Activated CD8-positive, alpha-beta memory T cell treated with anti-CD3 and anti-CD28 coated beads, Interleukin-2, amount 10 ng/mL, durations not matched to agents 7 days and 5 days (primary cell): Measurements from ENCODE around the gene STAT3. TPM values are rescaled to one million over a fixed set of nuclear protein-coding genes. Genes with fewer than 3 reads are reported as not detected.
"Not testable (repeated sequence)": the region's sequence is repeated elsewhere in the genome, so short reads cannot be mapped to it uniquely, and the experiment has no call there.

Source experiments
- ATAC-seq: fragments of 150-1000 bp; cut with Tn5 transposase; one replicate; pipeline ENCODE4 v1.10.0; 2021; ENCODE audit warnings: moderate library complexity
- CTCF ChIA-PET: fragments of 350-600 bp; sonication (Branson Sonifier 250); formaldehyde crosslinking; loops from one replicate; lab custom pipeline; 2021; ENCODE audit warnings: antibody characterized with exemption; lab: Charles Lee
- DNase-seq: peaks from one replicate; pipeline ENCODE4 v3.0.0-alpha.2; 2020
- H3K27ac Mint-ChIP-seq: one replicate; pipeline ENCODE4 v1.8.0; 2021; ENCODE audit warnings: mild to moderate bottlenecking, mixed read lengths
- H3K27me3 Mint-ChIP-seq: one replicate; pipeline ENCODE4 v1.8.0; 2021; ENCODE audit warnings: mixed read lengths
- H3K36me3 Mint-ChIP-seq: one replicate; pipeline ENCODE4 v1.8.0; 2021; ENCODE audit warnings: mild to moderate bottlenecking, mixed read lengths
- H3K4me1 Mint-ChIP-seq: one replicate; pipeline ENCODE4 v1.8.0; 2021; ENCODE audit warnings: mixed read lengths
- H3K4me3 Mint-ChIP-seq: one replicate; pipeline ENCODE4 v1.8.0; 2021; ENCODE audit warnings: mild to moderate bottlenecking, moderate library complexity, mixed read lengths
- H3K9me3 Mint-ChIP-seq: one replicate; pipeline ENCODE4 v1.8.0; 2022; ENCODE audit warnings: low read depth, mixed read lengths
- total RNA-seq, 2 experiments: library from RNA; stranded (reverse); gene quantifications; one replicate each; pipeline ENCODE4 v1.2.3, GENCODE V29; 2021

STAT3 gene
- total RNA-seq, 2 experiments from 2014 or later = 90.5 to 97.6 TPM

DNA sequence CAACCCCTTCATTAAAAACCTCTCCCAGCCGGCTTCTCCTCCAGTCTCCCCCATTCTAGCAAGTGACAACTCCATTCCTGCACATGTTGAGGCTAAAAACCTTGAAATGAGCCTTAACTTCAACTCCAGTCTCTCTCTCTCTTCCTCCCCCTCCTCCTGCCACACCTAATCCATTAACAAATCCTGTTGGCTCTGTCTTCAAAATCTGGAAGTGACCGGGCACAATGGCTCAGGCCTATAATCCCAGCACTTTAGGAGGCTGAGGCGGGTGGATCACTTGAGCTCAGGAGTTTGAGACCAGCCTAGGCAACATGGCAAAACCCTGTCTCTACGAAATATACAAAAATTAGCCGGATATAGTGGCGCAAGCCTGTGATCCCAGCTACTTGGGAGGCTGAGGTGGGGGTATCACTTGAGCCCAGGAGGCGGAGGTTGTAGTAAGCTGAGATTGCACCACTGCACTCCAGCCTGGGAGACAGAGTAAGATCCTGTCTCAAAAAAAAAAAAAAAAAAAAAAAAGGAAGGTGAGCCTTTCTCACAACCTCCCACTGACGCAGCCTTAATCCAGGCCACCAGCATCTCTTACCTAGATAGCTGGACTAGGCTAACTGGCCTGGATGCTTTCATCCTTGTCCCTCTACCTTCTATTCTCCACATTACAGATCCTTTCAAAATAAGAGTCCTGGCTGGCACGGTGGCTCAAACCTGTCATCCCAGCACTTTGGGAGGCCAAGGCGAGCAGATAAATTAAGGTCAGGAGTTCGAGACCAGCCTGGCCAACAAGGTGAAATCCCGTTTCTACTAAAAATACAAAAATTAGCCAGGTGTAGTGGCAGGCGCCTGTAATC lies 21.8 kb downstream of the STAT3 start:
- Mint-ChIP-seq H3K4me1 (peaks cover 73% of the 10 kb centered on the region), H3K36me3 (peaks cover 28% of the 10 kb centered on the region)
- CTCF ChIA-PET = interaction anchor here (0.6 to 0.7 kb wide), 2 partner anchors 34 to 303 kb away, joined by 3 to 4 read pairs; no protein-coding TSS in a partner anchor
- H3K27me3 Mint-ChIP-seq, H3K4me3 Mint-ChIP-seq, H3K9me3 Mint-ChIP-seq, H3K27ac Mint-ChIP-seq, DNase-seq, ATAC-seq: not testable (repeated sequence)

- CTCF ChIA-PET = interaction anchor here (0.6 kb wide), 1 partner anchor 93 kb away, joined by 3 read pairs; no protein-coding TSS in a partner anchor
- peaks cover 75% of the 10 kb centered on the region for H3K4me1 Mint-ChIP-seq
- H3K36me3 Mint-ChIP-seq = peaks cover 25% of the 10 kb centered on the region
- peak overlapping the region; percentile 18 for H3K27ac Mint-ChIP-seq
- H3K4me3 Mint-ChIP-seq = no peak overlapping the region
- ATAC-seq (peak; percentile 43), DNase-seq (peak; percentile 44)
- no peaks in the 10 kb centered on the region for H3K9me3 Mint-ChIP-seq
- H3K27me3 Mint-ChIP-seq = no peaks in the 10 kb centered on the region
Observed at GRCh38 chr17:42365136-42365535, 23.1 kb downstream of the STAT3 start.

DNA sequence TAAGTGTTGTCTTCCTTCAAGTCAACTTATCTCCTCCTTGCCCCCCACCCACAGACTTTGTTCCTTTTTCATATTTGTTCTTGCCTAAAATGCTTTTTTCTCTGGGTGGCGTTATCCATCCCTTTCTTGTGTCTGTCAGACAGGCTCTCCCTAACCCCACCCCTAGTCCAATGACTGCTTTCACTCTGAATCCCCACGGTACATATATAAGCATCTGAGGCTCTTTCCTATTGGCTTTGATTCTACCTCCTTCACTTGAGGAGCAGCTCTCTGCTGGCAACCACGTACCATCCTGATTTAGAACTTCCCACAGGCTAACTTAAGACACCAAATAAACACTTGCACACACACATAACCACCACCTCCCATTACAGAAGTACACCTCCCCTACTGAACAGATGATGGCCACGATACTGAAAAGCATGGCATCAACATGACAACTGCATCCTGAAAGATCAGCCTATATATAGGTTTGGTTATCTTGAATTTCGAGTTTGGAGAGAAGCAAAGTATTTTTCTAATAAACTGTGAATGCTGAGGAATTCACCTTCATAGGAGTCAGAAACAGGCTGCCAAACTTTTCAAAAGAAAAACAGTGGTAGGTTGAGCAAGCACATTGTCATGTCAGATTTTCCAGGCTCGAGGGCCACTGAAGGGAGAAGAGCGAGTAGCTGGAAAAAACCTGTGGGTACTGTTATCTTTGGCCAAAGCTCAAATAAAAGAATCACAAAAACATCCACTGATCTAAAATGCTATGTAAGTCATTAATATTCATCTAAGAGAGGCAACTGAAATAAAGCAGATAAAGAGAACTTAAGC lies 24.3 kb downstream of the STAT3 start:
- Mint-ChIP-seq H3K27ac (peak overlapping the region; percentile 39), H3K36me3 (peaks cover 30% of the 10 kb centered on the region), H3K27me3 (no peaks in the 10 kb centered on the region), H3K9me3 (no peaks in the 10 kb centered on the region), H3K4me1 (peaks cover 75% of the 10 kb centered on the region), H3K4me3 (no peak overlapping the region)
- CTCF ChIA-PET = no interaction called here
- ATAC-seq (peak; percentile 38), DNase-seq (no peak)

GRCh38 chr17:42363231-42363630 lies 25.0 kb downstream of the STAT3 start:
- Mint-ChIP-seq H3K4me3 (no peak overlapping the region), H3K27me3 (no peaks in the 10 kb centered on the region), H3K9me3 (no peaks in the 10 kb centered on the region), H3K27ac (peak overlapping the region; percentile 0), H3K4me1 (peaks cover 72% of the 10 kb centered on the region), H3K36me3 (peaks cover 30% of the 10 kb centered on the region)
- CTCF ChIA-PET = interaction anchor here (0.8 to 0.9 kb wide), 2 partner anchors 10 to 26 kb away, joined by 3 read pairs; no protein-coding TSS in a partner anchor
- DNase-seq (no peak), ATAC-seq (no peak)

DNA sequence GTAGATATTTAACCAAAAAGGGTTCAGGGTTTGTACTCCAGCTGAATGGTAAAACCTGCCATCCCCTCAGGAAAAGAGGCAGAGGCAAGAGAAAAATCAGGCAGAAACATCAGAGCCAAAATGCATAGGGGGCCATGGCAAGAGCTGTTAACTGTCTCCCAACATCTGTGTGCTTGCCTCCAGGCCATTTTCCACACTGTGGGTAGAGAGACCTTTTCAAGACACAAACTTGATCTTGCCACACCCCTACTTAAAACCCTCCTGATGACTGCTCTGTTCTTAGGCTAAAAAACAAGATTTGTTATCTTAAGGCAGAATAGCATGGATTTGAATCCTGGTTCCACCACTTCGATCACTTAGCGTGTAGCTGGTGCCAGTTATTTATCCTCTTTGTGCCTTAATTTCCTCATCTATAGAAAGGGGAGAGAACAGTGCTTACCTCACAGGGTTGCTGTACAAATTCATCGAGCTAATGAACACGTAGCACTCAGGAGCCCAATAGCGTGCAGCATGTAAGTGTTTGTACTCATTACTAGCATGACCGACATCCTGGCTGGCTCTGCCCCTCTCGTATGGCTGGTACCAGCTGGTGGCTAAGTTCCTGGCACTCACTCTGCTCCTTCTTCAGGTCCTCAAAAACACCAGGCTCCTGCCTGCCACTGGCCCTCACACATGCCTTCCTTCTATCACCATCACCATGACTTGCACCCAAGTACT lies 25.8 kb downstream of the STAT3 start:
- Mint-ChIP-seq H3K4me1 (peaks cover 68% of the 10 kb centered on the region), H3K36me3 (peaks cover 28% of the 10 kb centered on the region), H3K9me3 (no peaks in the 10 kb centered on the region), H3K27ac (peak overlapping the region; percentile 71), H3K27me3 (no peaks in the 10 kb centered on the region), H3K4me3 (no peak overlapping the region)
- CTCF ChIA-PET = interaction anchor here (0.8 to 1.5 kb wide), 7 partner anchors 9 to 37 kb away, joined by 3 read pairs; no protein-coding TSS in a partner anchor
- no peak for ATAC-seq
- DNase-seq = no peak

DNA sequence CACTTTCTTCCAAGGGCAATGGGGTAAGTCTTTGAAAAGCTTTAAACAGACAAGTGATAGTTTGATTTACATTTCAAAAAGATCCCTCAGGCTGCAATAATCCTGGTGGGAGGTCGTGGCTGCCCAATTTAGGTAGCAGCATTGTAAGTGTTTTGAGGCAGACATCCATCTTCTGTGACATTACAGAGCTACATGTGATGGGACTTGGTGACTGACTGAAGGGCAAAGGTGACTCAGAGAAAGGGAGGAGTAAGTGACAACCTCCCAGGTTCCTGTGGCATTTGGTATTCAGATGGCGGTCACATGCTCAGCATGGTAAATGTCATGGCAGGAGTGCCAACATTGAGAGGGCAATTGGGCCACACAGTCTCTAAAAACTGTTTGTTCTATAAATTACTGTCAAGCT lies 26.5 kb downstream of the STAT3 start:
- ATAC-seq (peak; percentile 86), DNase-seq (peak; percentile 71)
- Mint-ChIP-seq H3K27me3 (no peaks in the 10 kb centered on the region), H3K9me3 (no peaks in the 10 kb centered on the region), H3K4me3 (no peak overlapping the region), H3K4me1 (peaks cover 67% of the 10 kb centered on the region), H3K36me3 (peaks cover 28% of the 10 kb centered on the region), H3K27ac (peak overlapping the region; percentile 71)
- CTCF ChIA-PET = interaction anchor here (0.9 to 1.5 kb wide), 6 partner anchors 16 to 41 kb away, joined by 3 read pairs; no protein-coding TSS in a partner anchor

- DNase-seq, H3K27me3 Mint-ChIP-seq, ATAC-seq, H3K9me3 Mint-ChIP-seq, H3K4me3 Mint-ChIP-seq, H3K27ac Mint-ChIP-seq: not testable (repeated sequence)
- CTCF ChIA-PET = interaction anchor here (1.1 to 1.2 kb wide), 2 partner anchors 25 to 167 kb away, joined by 3 read pairs; no protein-coding TSS in a partner anchor
- Mint-ChIP-seq H3K4me1 (peaks cover 64% of the 10 kb centered on the region), H3K36me3 (peaks cover 26% of the 10 kb centered on the region)
Observed at GRCh38 chr17:42360388-42360787, 27.9 kb downstream of the STAT3 start.

GRCh38 chr17:42359133-42359532 lies 29.1 kb downstream of the STAT3 start:
- Mint-ChIP-seq H3K4me1 (peaks cover 59% of the 10 kb centered on the region), H3K27me3 (no peaks in the 10 kb centered on the region), H3K36me3 (peaks cover 26% of the 10 kb centered on the region), H3K9me3 (no peaks in the 10 kb centered on the region), H3K4me3 (no peak overlapping the region), H3K27ac (no peak overlapping the region)
- CTCF ChIA-PET = interaction anchor here (0.5 to 1.9 kb wide), 7 partner anchors 9 to 168 kb away, joined by 3 to 5 read pairs (median 3); partner anchors contain the start of gene CAVIN1
- no peak for ATAC-seq
- DNase-seq = no peak

DNA sequence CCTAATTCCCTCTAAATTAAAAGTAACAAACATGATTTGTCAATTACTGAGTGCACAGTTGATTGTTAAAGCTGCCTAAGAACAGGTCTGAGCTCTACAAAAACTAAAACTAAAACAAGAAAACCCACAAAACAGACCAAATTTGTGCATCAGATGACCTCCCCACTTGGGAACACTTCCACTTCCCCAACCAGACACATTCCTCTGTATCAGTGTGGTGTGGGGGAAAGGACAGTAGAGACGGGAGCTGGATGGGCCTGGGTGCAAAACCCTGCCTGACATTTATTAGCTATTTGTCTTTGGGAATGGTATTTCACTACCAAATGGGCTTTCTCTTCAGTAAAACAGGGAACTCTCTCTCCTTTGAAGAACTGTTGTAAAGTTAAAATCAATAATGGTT lies 29.8 kb downstream of the STAT3 start:
- no peak overlapping the region for H3K27ac Mint-ChIP-seq
- ATAC-seq (no peak), DNase-seq (no peak)
- no peaks in the 10 kb centered on the region for H3K9me3 Mint-ChIP-seq
- H3K4me1 Mint-ChIP-seq = peaks cover 57% of the 10 kb centered on the region
- no peak overlapping the region for H3K4me3 Mint-ChIP-seq
- CTCF ChIA-PET = interaction anchor here (0.7 to 1.9 kb wide), 5 partner anchors 30 to 65 kb away, joined by 3 to 5 read pairs (median 4); partner anchors contain the start of genes CAVIN1 and STAT3
- no peaks in the 10 kb centered on the region for H3K27me3 Mint-ChIP-seq
- peaks cover 23% of the 10 kb centered on the region for H3K36me3 Mint-ChIP-seq

DNA sequence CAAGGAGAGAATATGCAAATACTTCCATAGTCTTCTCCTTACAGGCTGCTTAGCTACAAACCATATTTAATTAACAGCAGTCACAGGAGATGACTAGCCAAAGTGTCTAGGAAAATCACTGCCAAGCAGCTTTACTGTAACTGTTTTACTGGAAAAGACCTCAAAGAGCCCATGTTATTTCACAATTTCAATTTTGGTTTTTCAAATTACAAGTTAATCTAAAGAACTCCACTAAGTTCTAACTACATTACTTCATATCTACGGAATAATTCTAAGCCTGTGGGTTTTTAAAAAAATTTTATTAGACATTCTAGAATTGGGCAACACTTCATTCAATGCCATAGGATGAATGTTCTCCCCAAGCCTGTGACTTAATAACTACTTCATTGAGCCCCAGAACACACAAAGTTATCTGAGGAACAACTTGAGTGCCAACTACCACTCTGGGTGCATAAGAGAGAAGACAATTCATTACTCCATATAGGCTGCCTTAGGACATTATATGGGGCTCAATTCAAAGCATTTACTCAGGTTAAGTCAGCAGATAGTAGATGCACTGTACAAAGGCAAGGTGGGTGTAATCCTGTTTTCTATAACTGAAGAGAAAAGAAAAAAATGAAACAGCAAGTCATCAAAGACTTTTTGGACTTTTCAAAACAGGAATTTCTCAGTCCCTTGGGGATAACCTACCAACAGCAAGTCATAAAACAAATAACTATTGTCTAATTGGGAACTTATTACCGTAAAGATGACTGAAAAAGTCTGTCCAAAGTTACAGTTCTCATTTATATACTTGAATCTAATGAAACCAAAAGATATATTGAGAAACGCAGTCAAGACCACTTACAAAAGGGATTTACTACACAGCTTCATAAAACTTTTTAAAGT lies 33.0 kb downstream of the STAT3 start:
- ATAC-seq (no peak), DNase-seq (no peak)
- Mint-ChIP-seq H3K27me3 (no peaks in the 10 kb centered on the region), H3K9me3 (no peaks in the 10 kb centered on the region), H3K4me3 (no peak overlapping the region), H3K4me1 (peaks cover 33% of the 10 kb centered on the region), H3K27ac (no peak overlapping the region), H3K36me3 (peaks cover 13% of the 10 kb centered on the region)
- CTCF ChIA-PET = interaction anchor here (0.7 to 1.7 kb wide), 2 partner anchors 32 to 553 kb away, joined by 3 to 7 read pairs; no protein-coding TSS in a partner anchor

DNA sequence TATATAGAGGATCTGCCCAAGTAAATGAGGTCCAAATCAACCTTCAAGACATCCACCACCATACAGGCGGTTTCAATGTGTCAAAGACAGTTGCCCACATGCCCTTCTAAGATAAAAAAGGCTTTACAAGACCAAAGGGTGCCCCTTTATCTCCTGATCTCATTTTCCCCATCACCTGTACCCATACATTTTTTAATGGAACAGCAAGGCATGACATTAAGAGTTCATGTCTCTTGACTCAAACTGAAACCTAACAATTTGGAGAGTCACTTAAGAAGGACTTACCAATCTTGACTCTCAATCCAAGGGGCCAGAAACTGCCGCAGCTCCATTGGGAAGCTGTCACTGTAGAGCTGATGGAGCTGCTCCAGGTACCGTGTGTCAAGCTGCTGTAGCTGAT lies 40.1 kb downstream of the STAT3 start:
- H3K4me1 Mint-ChIP-seq = peaks cover 28% of the 10 kb centered on the region
- no peak overlapping the region for H3K4me3 Mint-ChIP-seq
- no peaks in the 10 kb centered on the region for H3K9me3 Mint-ChIP-seq
- DNase-seq (no peak), ATAC-seq (no peak)
- CTCF ChIA-PET = interaction anchor here (0.6 to 1.7 kb wide), 3 partner anchors 49 to 126 kb away, joined by 3 to 6 read pairs (median 4); no protein-coding TSS in a partner anchor
- H3K36me3 Mint-ChIP-seq = peaks cover 42% of the 10 kb centered on the region
- no peak overlapping the region for H3K27ac Mint-ChIP-seq
- H3K27me3 Mint-ChIP-seq = no peaks in the 10 kb centered on the region
